GM10248 (cell line): ENCODE data around the gene OR6C4.
"Not testable (repeated sequence)": the region's sequence is repeated elsewhere in the genome, so short reads cannot be mapped to it uniquely, and the experiment has no call there.

Experiments used
- CTCF ChIA-PET: fragments of 300-600 bp; sonication (Branson Sonifier 250); formaldehyde crosslinking; extraction: SDS; loops from one replicate; lab custom pipeline; 2021; ENCODE audit warnings: antibody characterized with exemption; lab: Yijun Ruan, JAX
- POLR2A ChIA-PET: fragments of 350-650 bp; sonication (Branson Sonifier 250); formaldehyde crosslinking; extraction: SDS; loops from one replicate; lab custom pipeline; 2020; ENCODE audit warnings: antibody characterized with exemption; lab: Yijun Ruan, JAX
- DNase-seq: peaks from one replicate; pipeline ENCODE4 v3.0.0; 2012; ENCODE audit errors: extremely low spot score
- TF ChIP-seq, protein P1 (sequence below): IDR thresholded peaks from 2 replicates; pipeline ENCODE4 v1.5.1; 2012; ENCODE audit warnings: mild to moderate bottlenecking, low read depth; ENCODE audit errors: extremely low read depth, missing control alignments, control extremely low read depth

OR6C4 gene

DNA sequence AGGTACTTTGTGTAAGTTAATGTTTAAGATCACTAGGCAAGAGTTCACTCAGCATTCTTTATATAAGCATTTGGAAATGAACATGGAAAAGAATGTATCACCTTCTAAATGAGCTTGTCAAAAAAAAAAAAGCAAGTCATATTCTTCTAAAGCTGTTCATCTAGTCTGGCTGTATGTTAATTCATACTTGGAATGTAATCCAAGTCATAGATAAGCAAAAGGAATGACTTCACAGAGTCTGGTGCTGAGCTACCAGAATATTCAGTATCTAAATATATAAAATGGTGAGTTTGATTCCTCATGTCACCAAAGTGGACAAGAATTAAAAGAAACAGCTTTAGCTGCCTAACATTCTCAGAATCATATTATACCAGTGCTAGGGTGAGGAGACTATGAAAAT, 4.9 kb downstream of the OR6C4 start:
- DNase-seq: no peak
- CTCF ChIA-PET: no interaction called here
- TF ChIP-seq, protein P1, sequence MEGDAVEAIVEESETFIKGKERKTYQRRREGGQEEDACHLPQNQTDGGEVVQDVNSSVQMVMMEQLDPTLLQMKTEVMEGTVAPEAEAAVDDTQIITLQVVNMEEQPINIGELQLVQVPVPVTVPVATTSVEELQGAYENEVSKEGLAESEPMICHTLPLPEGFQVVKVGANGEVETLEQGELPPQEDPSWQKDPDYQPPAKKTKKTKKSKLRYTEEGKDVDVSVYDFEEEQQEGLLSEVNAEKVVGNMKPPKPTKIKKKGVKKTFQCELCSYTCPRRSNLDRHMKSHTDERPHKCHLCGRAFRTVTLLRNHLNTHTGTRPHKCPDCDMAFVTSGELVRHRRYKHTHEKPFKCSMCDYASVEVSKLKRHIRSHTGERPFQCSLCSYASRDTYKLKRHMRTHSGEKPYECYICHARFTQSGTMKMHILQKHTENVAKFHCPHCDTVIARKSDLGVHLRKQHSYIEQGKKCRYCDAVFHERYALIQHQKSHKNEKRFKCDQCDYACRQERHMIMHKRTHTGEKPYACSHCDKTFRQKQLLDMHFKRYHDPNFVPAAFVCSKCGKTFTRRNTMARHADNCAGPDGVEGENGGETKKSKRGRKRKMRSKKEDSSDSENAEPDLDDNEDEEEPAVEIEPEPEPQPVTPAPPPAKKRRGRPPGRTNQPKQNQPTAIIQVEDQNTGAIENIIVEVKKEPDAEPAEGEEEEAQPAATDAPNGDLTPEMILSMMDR: no peak
- POLR2A ChIA-PET: interaction anchor here (0.6 kb wide), 1 partner anchor 384 kb away, joined by 3 read pairs; no protein-coding TSS in a partner anchor

DNA sequence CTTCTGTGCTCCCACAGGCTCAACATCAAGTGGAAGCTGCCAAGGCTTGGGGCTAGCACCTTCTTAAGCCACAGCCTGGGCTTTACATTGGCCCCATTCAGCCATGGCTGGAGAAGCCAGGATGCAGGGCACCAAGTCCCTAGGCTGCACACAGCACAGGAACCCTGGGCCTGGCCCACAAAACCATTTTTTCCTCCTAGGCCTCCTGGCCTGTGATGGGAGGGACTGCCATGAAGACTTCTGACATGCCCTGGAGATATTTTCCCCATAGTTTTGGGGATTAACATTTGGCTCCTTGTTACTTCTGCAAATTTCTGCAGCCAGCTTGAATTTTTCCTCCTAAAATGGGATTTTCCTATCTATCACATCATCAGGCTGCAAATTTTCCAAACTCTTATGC, 20.7 kb downstream of the OR6C4 start:
- CTCF ChIA-PET, DNase-seq, POLR2A ChIA-PET: not testable (repeated sequence)

DNA sequence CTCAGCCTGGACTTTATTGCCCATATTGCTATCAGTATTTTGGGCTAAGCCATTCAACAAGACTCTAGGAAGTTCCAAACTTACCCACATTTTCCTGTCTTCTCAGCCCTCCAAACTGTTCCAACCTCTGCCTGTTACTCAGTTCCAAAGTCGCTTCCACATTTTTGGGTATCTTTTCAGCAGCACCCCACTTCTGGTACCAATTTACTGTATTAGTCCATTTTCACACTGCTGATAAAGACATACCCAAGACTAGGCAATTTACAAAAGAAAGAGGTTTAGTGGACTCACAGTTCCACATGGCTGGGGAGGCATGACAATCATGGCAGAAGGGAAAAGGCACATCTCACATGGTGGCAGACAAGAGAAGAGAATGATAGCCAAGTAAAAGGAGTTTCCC, 21.3 kb downstream of the OR6C4 start:
- DNase-seq, CTCF ChIA-PET, POLR2A ChIA-PET: not testable (repeated sequence)

DNA sequence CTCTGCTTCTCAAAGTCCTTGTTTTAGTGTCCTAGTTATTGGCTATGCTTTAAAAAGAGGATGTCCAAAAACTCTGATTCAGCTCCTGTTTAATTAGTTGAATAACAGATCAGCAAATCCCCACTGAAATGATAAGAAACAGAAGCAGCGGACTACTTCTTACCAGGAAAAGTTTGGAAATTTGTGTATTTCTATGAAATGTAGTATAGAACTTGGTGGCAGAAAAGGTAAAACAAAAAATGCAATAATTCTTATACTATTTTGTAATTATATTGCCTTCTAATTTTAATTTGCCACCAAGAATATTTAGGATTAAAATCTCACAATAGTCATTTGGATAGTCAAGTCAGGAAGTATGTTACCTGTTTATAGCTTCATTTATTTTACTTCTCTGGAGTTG, 22.8 kb downstream of the OR6C4 start, which contains the start of gene OR2AP1:
Gene OR2AP1 (plus strand): TSS at position 301 of the 400 bp plus-strand sequence. CDS start 1,947 bp downstream, outside the sequence.
- TF ChIP-seq, protein P1: no peak
- POLR2A ChIA-PET: no interaction called here
- DNase-seq: no peak
- CTCF ChIA-PET: interaction anchor here (1.8 kb wide), 1 partner anchor 16 kb away, joined by 4 read pairs; no protein-coding TSS in a partner anchor

DNA sequence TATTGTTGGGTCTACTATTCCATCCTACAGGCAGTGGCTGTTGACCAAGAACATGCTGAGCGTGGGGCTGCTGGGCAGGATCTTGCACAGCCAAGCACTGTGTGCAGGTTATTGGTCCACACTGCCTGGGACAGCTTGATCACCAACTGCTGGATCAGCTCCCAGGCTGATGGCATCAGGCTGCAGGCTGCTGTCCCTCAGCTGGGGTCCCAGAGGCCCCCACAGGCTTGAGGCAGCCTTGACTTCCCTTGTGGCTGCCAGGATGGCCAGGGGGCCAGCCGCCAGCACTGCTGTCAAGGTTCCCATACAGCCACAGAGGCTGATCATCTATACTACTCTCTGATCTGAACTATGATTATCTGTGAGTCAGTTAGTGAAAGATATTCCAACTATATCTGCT, 32.7 kb downstream of the OR6C4 start:
- CTCF ChIA-PET: interaction anchor here (1.0 kb wide), 1 partner anchor 26 kb away, joined by 3 read pairs; no protein-coding TSS in a partner anchor
- POLR2A ChIA-PET: no interaction called here
- DNase-seq: no peak
- TF ChIP-seq, protein P1: no peak

DNA sequence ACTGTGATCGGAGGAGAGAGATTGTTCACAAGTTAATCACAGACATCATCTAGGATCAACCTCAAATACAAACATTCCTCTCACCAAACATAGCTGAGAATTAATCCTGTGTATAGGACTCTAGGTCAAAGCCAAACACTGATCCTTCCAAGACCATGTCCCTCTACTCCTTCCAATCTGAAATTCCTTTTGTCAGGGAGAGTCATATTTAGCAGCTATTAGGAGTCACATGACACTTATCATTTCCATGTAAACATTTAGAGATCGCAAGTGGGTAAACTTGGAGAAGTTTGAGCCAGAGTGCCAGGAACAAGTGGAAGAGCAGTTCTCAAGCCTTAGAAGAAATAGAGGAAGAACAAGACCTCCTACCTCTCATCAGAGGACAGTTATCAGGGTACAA, 36.4 kb downstream of the OR6C4 start:
- no peak for DNase-seq
- POLR2A ChIA-PET: no interaction called here
- TF ChIP-seq, protein P1: no peak
- CTCF ChIA-PET: interaction anchor here (1.0 kb wide), 1 partner anchor 731 kb away, joined by 3 read pairs; the partner anchor contains the start of gene MUCL1

DNA sequence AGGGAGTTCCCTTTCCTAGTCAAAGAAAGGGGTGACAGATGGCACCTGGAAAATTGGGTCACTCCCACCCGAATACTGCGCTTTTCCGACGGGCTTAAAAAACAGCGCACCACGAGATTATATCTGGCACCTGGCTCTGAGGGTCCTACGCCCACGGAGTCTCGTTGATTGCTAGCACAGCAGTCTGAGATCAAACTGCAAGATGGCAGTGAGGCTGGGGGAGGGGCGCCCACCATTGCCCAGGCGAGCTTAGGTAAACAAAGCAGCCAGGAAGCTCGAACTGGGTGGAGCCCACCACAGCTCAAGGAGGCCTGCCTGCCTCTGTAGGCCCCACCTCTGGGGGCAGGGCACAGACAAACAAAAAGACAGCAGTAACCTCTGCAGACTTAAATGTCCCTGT, 40.8 kb downstream of the OR6C4 start:
- DNase-seq, POLR2A ChIA-PET, CTCF ChIA-PET: not testable (repeated sequence)
